ENCODE results near the gene P2RX1. TPM values are rescaled to one million over a fixed set of nuclear protein-coding genes. Genes with fewer than 3 reads are reported as not detected.

P2RX1 gene
- polyA plus RNA-seq, 4 donors = 2.2 to 53.4 (median 3.2) TPM; not detected in 1

DNA sequence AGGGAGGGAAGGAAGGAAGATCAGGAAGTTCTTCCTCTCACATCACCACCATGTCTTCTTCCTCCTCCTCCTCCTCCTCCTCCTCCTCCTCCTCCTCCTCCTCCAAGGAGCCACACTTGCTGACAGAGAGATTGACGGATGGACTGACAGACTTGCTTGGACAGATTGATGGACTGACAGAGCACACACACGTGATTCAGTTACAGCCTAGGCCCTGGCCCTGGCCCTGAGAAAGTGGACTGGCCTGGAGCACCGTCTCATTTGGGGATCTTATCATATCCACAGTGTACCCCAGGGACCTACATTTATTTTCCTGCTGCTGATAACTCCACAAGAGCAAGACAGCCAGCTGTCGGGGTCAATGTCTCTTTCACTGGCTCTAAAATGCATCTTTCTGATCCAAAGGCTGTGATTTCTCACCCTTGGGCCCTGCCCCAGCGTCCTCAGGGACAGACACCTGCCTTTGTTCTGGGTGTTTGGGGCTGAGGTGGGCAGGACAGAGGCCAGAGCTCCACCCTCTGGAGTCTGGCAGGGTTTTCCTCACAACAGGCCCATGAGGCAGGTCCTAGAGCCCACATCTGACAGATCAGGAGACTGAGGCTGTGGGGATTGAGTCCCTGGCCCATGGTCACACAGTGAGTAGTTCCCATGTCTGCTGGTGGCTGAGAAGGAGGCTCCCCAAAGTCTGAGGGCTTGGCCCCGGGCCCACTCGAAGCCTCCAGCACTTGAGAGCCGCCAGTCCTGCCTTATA, 2.3 kb upstream of the P2RX1 start:
- Histone ChIP-seq H3K36me3 (ENCODE audit: control insufficient read depth in 3 of 3, insufficient read depth in 2 of 3, low read depth in 1 of 3, low read length in 3 of 3) (peaks cover 0 to 37% (median 0%) of the 10 kb centered on the region in 3 donors), H3K9me3 (ENCODE audit: control insufficient read depth in 2 of 2, insufficient read depth in 1 of 2, low read depth in 1 of 2, low read length in 1 of 2) (no peaks in the 10 kb centered on the region), H3K27me3 (ENCODE audit: control insufficient read depth in 3 of 3, insufficient read depth in 3 of 3, low read length in 3 of 3) (no peaks in the 10 kb centered on the region), H3K4me1 (ENCODE audit: control insufficient read depth in 3 of 3, insufficient read depth in 2 of 3, low read depth in 1 of 3, low read length in 2 of 3) (peaks cover 3 to 49% (median 8%) of the 10 kb centered on the region in 3 donors), H3K4me3 (ENCODE audit: low read depth in 1 of 3, low read length in 3 of 3) (no peak overlapping the region), H3K27ac (ENCODE audit: low read depth in 1 of 3, low read length in 2 of 3) (peak overlapping the region in 2 of 3 donors; percentile 70 to 87)
- DNase-seq (peak; percentile 21 to 47), FAIRE-seq (no peak)
- 35 to 64% (median 44%) methylated on average over 8 of the region's 8 CpGs for WGBS, 3 donors

DNA sequence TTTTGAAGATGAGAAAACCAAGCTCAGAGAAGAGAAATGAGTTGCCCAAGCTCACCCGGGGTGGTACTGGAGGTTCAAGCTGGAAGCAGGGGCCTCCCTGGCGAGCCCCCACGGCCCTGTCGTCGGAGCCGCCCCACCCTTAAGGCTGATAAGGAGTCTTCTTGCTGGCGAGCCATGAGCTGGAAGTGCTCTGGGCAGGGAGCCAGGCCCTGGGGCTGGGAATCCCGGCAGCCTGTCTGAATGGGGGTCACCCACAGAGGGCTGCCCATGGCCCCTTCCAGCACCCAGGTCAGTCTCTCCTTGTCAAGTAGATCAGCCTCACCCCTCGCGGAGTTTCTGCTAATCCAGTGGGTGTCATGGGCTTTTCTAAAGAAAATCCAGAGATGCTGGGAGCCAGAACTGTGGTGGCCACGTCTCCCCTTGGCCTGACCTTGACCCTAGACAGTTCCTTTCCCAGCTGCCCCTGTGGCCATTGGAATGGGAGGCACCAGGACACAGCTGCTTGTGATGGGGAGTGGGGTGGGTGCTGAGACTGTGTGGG, 1.2 kb upstream of the P2RX1 start:
- peak overlapping the region in 2 of 3 donors; percentile 60 to 87 for H3K27ac ChIP-seq (ENCODE audit: low read depth in 1 of 3, low read length in 2 of 3)
- H3K27me3 ChIP-seq (ENCODE audit: control insufficient read depth in 3 of 3, insufficient read depth in 3 of 3, low read length in 3 of 3) = no peaks in the 10 kb centered on the region
- DNase-seq (peak; percentile 64 to 84), FAIRE-seq (no peak)
- WGBS, 3 donors = 15 to 18% (median 16%) methylated on average over 11 of the region's 11 CpGs
- H3K36me3 ChIP-seq (ENCODE audit: control insufficient read depth in 3 of 3, insufficient read depth in 2 of 3, low read depth in 1 of 3, low read length in 3 of 3) = peaks cover 0 to 43% (median 0%) of the 10 kb centered on the region in 3 donors
- H3K9me3 ChIP-seq (ENCODE audit: control insufficient read depth in 2 of 2, insufficient read depth in 1 of 2, low read depth in 1 of 2, low read length in 1 of 2) = no peaks in the 10 kb centered on the region
- H3K4me1 ChIP-seq (ENCODE audit: control insufficient read depth in 3 of 3, insufficient read depth in 2 of 3, low read depth in 1 of 3, low read length in 2 of 3) = peaks cover 3 to 45% (median 8%) of the 10 kb centered on the region in 3 donors
- no peak overlapping the region for H3K4me3 ChIP-seq (ENCODE audit: low read depth in 1 of 3, low read length in 3 of 3)

DNA sequence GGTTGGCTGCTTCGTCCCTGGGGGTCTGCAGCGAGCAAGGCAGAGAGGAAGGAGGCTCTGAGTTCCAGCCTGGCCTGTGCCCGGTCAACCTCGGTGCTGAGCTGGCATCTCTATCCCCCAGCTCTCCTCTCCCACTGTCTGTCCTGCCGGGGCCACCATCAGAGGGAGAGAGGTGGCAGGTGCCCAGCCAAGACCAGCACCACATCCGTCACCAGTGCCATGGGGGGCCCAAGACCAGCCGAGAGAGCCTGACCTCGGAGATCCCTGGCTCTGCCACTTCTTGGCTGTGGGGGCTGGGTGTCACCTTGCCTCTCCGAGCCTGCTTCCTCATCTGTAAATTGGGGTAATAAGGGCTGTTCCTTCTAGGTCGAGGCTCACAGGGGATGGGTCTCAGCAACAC, 560 bp upstream of the P2RX1 start:
- 42 to 52% (median 48%) methylated on average over 10 of the region's 10 CpGs for WGBS, 3 donors

DNA sequence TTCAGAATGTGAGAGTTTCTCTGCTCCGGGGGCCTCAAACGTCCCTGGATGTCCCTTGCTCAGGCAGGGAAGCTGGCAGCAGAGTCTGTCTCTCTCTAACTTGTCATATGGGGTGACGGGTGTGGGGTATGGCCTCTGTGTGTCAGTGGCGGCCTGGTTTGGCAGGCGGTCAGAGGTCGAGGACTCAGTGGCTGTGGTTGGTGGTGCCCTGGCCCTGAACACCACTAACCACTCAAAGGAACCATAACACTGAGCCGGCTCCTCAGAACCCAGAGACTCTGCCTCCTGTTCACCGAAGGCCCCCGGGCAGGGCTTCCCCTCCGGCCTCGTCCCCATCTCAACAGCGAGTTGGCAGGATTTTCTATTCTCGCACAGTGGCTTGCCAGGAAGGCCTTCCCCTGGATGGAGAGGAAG, 677 bp downstream of the P2RX1 start:
- FAIRE-seq (no peak), DNase-seq (no peak)
- 70 to 89% (median 83%) methylated on average over 13 of the region's 13 CpGs for WGBS, 3 donors
- Histone ChIP-seq H3K36me3 (ENCODE audit: control insufficient read depth in 3 of 3, insufficient read depth in 2 of 3, low read depth in 1 of 3, low read length in 3 of 3) (peaks cover 0 to 57% (median 0%) of the 10 kb centered on the region in 3 donors), H3K27me3 (ENCODE audit: control insufficient read depth in 3 of 3, insufficient read depth in 3 of 3, low read length in 3 of 3) (no peaks in the 10 kb centered on the region), H3K9me3 (ENCODE audit: control insufficient read depth in 2 of 2, insufficient read depth in 1 of 2, low read depth in 1 of 2, low read length in 1 of 2) (peaks cover 0 to 4% of the 10 kb centered on the region in 2 donors), H3K27ac (ENCODE audit: low read depth in 1 of 3, low read length in 2 of 3) (peak overlapping the region in 2 of 3 donors; percentile 84 to 87), H3K4me1 (ENCODE audit: control insufficient read depth in 3 of 3, insufficient read depth in 2 of 3, low read depth in 1 of 3, low read length in 2 of 3) (peaks cover 3 to 48% (median 8%) of the 10 kb centered on the region in 3 donors), H3K4me3 (ENCODE audit: low read depth in 1 of 3, low read length in 3 of 3) (peak overlapping the region in 2 of 3 donors; percentile 6 to 53)

More for the DNA sequence above, 560 bp upstream of the P2RX1 start:
- DNase-seq = no peak
- Histone ChIP-seq H3K27ac (ENCODE audit: low read depth in 1 of 3, low read length in 2 of 3) (peak overlapping the region; percentile 21 to 87 (median 60)), H3K36me3 (ENCODE audit: control insufficient read depth in 3 of 3, insufficient read depth in 2 of 3, low read depth in 1 of 3, low read length in 3 of 3) (peaks cover 0 to 46% (median 0%) of the 10 kb centered on the region in 3 donors), H3K4me3 (ENCODE audit: low read depth in 1 of 3, low read length in 3 of 3) (no peak overlapping the region), H3K9me3 (ENCODE audit: control insufficient read depth in 2 of 2, insufficient read depth in 1 of 2, low read depth in 1 of 2, low read length in 1 of 2) (peaks cover 0 to 2% of the 10 kb centered on the region in 2 donors), H3K27me3 (ENCODE audit: control insufficient read depth in 3 of 3, insufficient read depth in 3 of 3, low read length in 3 of 3) (no peaks in the 10 kb centered on the region), H3K4me1 (ENCODE audit: control insufficient read depth in 3 of 3, insufficient read depth in 2 of 3, low read depth in 1 of 3, low read length in 2 of 3) (peaks cover 3 to 45% (median 8%) of the 10 kb centered on the region in 3 donors)
- FAIRE-seq = no peak

DNA sequence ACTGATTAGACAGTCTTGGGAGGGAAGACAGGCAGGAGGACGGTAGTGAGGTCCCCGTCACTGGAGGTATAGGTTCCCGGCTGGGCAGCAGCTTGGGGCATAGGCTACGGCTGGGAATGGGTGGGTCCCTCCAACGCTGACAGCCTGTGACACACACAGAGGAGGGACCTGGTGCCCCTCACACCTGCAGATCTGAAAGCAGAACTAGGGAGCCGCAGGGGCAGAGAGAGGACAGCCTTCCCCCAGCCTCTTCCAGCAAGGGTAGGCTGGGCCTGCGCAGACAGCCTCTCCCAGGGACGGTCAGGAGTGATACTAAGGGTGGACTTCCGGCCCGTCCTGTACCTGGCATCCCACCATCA, 2.0 kb downstream of the P2RX1 start:
- Histone ChIP-seq H3K36me3 (ENCODE audit: control insufficient read depth in 3 of 3, insufficient read depth in 2 of 3, low read depth in 1 of 3, low read length in 3 of 3) (peaks cover 0 to 58% (median 0%) of the 10 kb centered on the region in 3 donors), H3K4me3 (ENCODE audit: low read depth in 1 of 3, low read length in 3 of 3) (peak overlapping the region in 1 of 3 donors; percentile 53), H3K27me3 (ENCODE audit: control insufficient read depth in 3 of 3, insufficient read depth in 3 of 3, low read length in 3 of 3) (no peaks in the 10 kb centered on the region), H3K4me1 (ENCODE audit: control insufficient read depth in 3 of 3, insufficient read depth in 2 of 3, low read depth in 1 of 3, low read length in 2 of 3) (peaks cover 3 to 45% (median 8%) of the 10 kb centered on the region in 3 donors), H3K9me3 (ENCODE audit: control insufficient read depth in 2 of 2, insufficient read depth in 1 of 2, low read depth in 1 of 2, low read length in 1 of 2) (peaks cover 0 to 4% of the 10 kb centered on the region in 2 donors), H3K27ac (ENCODE audit: low read depth in 1 of 3, low read length in 2 of 3) (peak overlapping the region in 2 of 3 donors; percentile 84 to 87)
- FAIRE-seq = no peak
- DNase-seq = no peak
- WGBS, 3 donors = 71 to 92% (median 83%) methylated on average over 10 of the region's 10 CpGs

DNA sequence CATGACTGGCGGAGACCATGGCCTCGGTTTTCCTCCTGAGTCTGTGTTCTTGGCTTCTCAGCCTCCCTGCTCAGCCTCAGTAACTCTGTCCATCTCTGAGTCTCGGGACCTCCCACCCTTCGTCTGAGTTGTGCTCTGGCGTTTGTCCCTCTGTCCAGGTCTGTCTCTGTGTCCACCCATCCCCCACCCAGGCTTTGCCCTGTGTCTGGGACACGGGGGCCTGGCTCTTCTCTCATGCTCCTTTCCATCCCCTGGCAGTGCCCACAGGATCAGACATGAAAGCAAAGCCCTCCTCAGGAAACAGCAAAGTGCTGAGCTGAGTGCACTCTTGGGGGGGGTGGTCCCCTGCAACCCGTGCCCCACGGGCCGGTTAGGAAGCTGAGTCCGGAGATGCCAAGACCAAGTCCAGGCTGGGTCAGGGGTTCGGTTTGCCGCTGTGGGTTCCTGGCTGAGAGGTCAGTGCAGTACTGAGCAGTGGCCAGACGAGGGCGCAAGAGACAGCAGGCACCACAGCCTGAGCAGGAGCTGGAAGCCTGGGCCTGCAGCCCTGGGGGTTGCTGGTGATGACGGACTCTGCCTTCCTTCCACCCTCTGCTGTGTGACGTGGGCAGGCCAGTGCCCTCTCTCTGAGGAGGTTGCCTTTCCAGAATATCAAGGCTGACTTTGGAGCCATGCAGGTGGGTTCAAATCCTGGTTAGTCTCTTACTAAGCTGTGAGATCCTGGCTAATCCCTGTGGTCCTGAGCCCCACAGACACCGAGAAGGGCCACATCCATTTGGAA, 2.5 kb downstream of the P2RX1 start:
- no peak for FAIRE-seq
- peaks cover 0 to 56% (median 0%) of the 10 kb centered on the region in 3 donors for H3K36me3 ChIP-seq (ENCODE audit: control insufficient read depth in 3 of 3, insufficient read depth in 2 of 3, low read depth in 1 of 3, low read length in 3 of 3)
- H3K4me3 ChIP-seq (ENCODE audit: low read depth in 1 of 3, low read length in 3 of 3) = peak overlapping the region in 1 of 3 donors; percentile 53
- H3K27ac ChIP-seq (ENCODE audit: low read depth in 1 of 3, low read length in 2 of 3) = peak overlapping the region in 2 of 3 donors; percentile 84 to 87
- peak; percentile 65 to 84 for DNase-seq
- H3K9me3 ChIP-seq (ENCODE audit: control insufficient read depth in 2 of 2, insufficient read depth in 1 of 2, low read depth in 1 of 2, low read length in 1 of 2) = peaks cover 0 to 4% of the 10 kb centered on the region in 2 donors
- WGBS, 3 donors = 26 to 28% (median 27%) methylated on average over 17 of the region's 17 CpGs
- H3K4me1 ChIP-seq (ENCODE audit: control insufficient read depth in 3 of 3, insufficient read depth in 2 of 3, low read depth in 1 of 3, low read length in 2 of 3) = peaks cover 3 to 39% (median 8%) of the 10 kb centered on the region in 3 donors
- H3K27me3 ChIP-seq (ENCODE audit: control insufficient read depth in 3 of 3, insufficient read depth in 3 of 3, low read length in 3 of 3) = no peaks in the 10 kb centered on the region

DNA sequence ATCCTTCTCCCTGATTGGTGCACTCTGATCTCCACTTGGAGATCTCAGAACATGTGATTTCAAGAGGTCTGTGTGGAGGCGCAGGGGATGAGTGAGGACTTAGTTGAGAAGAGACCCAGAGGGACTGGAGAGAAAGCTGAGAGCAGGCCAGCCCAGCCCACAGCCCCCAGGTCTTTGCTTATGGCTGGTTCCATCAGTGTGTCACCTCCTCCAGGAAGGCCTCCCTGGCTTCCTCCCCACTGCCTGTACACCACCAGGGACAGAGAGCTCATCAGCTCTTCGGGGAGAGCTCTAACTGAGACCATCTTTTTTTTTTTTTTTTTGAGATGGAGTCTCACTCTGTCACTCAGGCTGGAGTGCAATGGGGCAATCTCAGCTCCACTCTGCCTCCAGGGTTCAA, 3.4 kb downstream of the P2RX1 start:
- Histone ChIP-seq H3K27ac (ENCODE audit: low read depth in 1 of 3, low read length in 2 of 3) (no peak overlapping the region), H3K27me3 (ENCODE audit: control insufficient read depth in 3 of 3, insufficient read depth in 3 of 3, low read length in 3 of 3) (no peaks in the 10 kb centered on the region), H3K9me3 (ENCODE audit: control insufficient read depth in 2 of 2, insufficient read depth in 1 of 2, low read depth in 1 of 2, low read length in 1 of 2) (peaks cover 0 to 4% of the 10 kb centered on the region in 2 donors), H3K4me1 (ENCODE audit: control insufficient read depth in 3 of 3, insufficient read depth in 2 of 3, low read depth in 1 of 3, low read length in 2 of 3) (peaks cover 3 to 33% (median 8%) of the 10 kb centered on the region in 3 donors), H3K36me3 (ENCODE audit: control insufficient read depth in 3 of 3, insufficient read depth in 2 of 3, low read depth in 1 of 3, low read length in 3 of 3) (peaks cover 0 to 62% (median 0%) of the 10 kb centered on the region in 3 donors), H3K4me3 (ENCODE audit: low read depth in 1 of 3, low read length in 3 of 3) (no peak overlapping the region)
- FAIRE-seq (no peak), DNase-seq (no peak)
- 92 to 94% (median 93%) methylated on average over 2 of the region's 2 CpGs for WGBS, 3 donors
